Endothelial cell of umbilical vein (primary cell): ENCODE data around the gene RHEBL1. TPM values are rescaled to one million over a fixed set of nuclear protein-coding genes. Genes with fewer than 3 reads are reported as not detected.

ENCODE experiments used
- BruUV-seq: library from RNA; stranded (reverse); fragments of 400-500 nt; replicated peaks from 2 replicates; lab custom pipeline; 2021; lab: Mats Ljungman, UMichigan
- CTCF ChIA-PET: fragments of 300-600, 350-600 bp; sonication (Branson Sonifier 250); formaldehyde crosslinking; loops from one replicate; lab custom pipeline; 2021; ENCODE audit warnings: antibody characterized with exemption, inconsistent platforms; lab: Charles Lee
- POLR2A ChIA-PET: fragments of 300-600, 350-600 bp; sonication (Branson Sonifier 250); formaldehyde crosslinking; loops from one replicate; lab custom pipeline; 2021; ENCODE audit warnings: antibody characterized with exemption, inconsistent platforms; lab: Charles Lee
- DNase-seq: peaks from one replicate; pipeline ENCODE4 v3.0.0-alpha.2; 2011; ENCODE audit warnings: low read depth, low spot score
- FAIRE-seq: peaks from 2 replicates; lab custom pipeline; 2011; peaks lifted over from hg19 to GRCh38; lab: Jason Lieb, UNC
- H2AFZ ChIP-seq: 2 replicates; pipeline ENCODE4 v1.6.0; 2012; ENCODE audit warnings: low read depth, low read length, control low read depth, inconsistent platforms
- H3K27ac ChIP-seq: 2 replicates; pipeline ENCODE4 v1.5.1; 2011; ENCODE audit warnings: low read depth, mild to moderate bottlenecking, control low read depth, low read length, moderate library complexity; ENCODE audit not compliant: insufficient read depth
- H3K27me3 ChIP-seq, 2 experiments: 2 replicates each; pipeline versions ENCODE4 v1.6.0 to v1.6.1; 2011; ENCODE audit warnings: low read length in 2 of 2, mixed read lengths in 1 of 2; ENCODE audit not compliant: control insufficient read depth in 2 of 2, insufficient read depth in 2 of 2
- H3K36me3 ChIP-seq, 2 experiments: 2 replicates in 1 of 2; 3 replicates in 1 of 2; pipeline ENCODE4 v1.5.1; 2011; ENCODE audit warnings: low read length in 2 of 2, mild to moderate bottlenecking in 1 of 2, moderate library complexity in 1 of 2; ENCODE audit not compliant: control insufficient read depth in 2 of 2, insufficient read depth in 2 of 2; ENCODE audit errors: extremely low read depth in 1 of 2
- H3K4me1 ChIP-seq: 3 replicates; pipeline ENCODE4 v1.5.1; 2011; ENCODE audit warnings: mild to moderate bottlenecking, low read length; ENCODE audit not compliant: control insufficient read depth, insufficient read depth; ENCODE audit errors: extremely low read depth
- H3K4me2 ChIP-seq: 2 replicates; pipeline ENCODE4 v1.6.1; 2011; ENCODE audit warnings: low read length, control low read depth, mixed read lengths; ENCODE audit not compliant: insufficient read depth
- H3K4me3 ChIP-seq, 3 experiments: fragments of 200-600 bp in 1 of 3; sonication (generic), shearing (Covaris generic) in 1 of 3; replicated peaks in 1 of 3; 2 replicates each; pipeline ENCODE4 v1.5.1; 2011 to 2016; ENCODE audit warnings: control low read depth in 3 of 3, low read length in 3 of 3, mild to moderate bottlenecking in 2 of 3, inconsistent platforms in 1 of 3, low read depth in 1 of 3, moderate library complexity in 1 of 3; ENCODE audit not compliant: insufficient read depth in 1 of 3
- H3K79me2 ChIP-seq: 2 replicates; pipeline ENCODE4 v1.6.0; 2012; ENCODE audit warnings: low read length, inconsistent platforms; ENCODE audit not compliant: control insufficient read depth, insufficient read depth
- H3K9ac ChIP-seq: replicated peaks from 2 replicates; pipeline ENCODE3; 2011; ENCODE audit warnings: low read length, control low read depth; ENCODE audit not compliant: insufficient read depth; ENCODE audit errors: extremely low read depth
- H3K9me1 ChIP-seq: replicated peaks from 3 replicates; pipeline ENCODE4 v1.6.0; 2011; ENCODE audit warnings: mild to moderate bottlenecking, low read length; ENCODE audit not compliant: control insufficient read depth, insufficient read depth; ENCODE audit errors: extremely low read depth
- H3K9me3 ChIP-seq: replicated peaks from 2 replicates; pipeline ENCODE4 v1.5.1; 2012; ENCODE audit warnings: low read length, inconsistent platforms; ENCODE audit not compliant: control insufficient read depth, insufficient read depth
- H4K20me1 ChIP-seq: replicated peaks from 2 replicates; pipeline ENCODE3; 2011; ENCODE audit warnings: mild to moderate bottlenecking, low read length; ENCODE audit not compliant: control insufficient read depth, insufficient read depth; ENCODE audit errors: extremely low read depth
- CTCF ChIP-seq, 2 donors: IDR thresholded peaks; 1 replicate in 1 of 2; 2 replicates in 1 of 2; pipeline ENCODE4 v1.5.1; 2011; ENCODE audit warnings: low read length in 2 of 2, mild to moderate bottlenecking in 2 of 2, moderate library complexity in 2 of 2, control low read depth in 1 of 2, inconsistent platforms in 1 of 2, low read depth in 1 of 2; ENCODE audit not compliant: insufficient read depth in 1 of 2; ENCODE audit errors: extremely low read depth in 1 of 2
- EZH2 ChIP-seq: IDR thresholded peaks from 2 replicates; pipeline ENCODE4 v1.6.1; 2012; ENCODE audit warnings: borderline replicate concordance, low read depth, mild to moderate bottlenecking, moderate library complexity, low read length, inconsistent platforms; ENCODE audit not compliant: severe bottlenecking
- FOS ChIP-seq: IDR thresholded peaks from 2 replicates; pipeline ENCODE4 v1.6.1; 2011; ENCODE audit warnings: mild to moderate bottlenecking, low read length, moderate library complexity, borderline replicate concordance; ENCODE audit not compliant: insufficient read depth
- GATA2 ChIP-seq: IDR thresholded peaks from 2 replicates; pipeline ENCODE4 v1.7.0; 2011; ENCODE audit warnings: low read depth, mild to moderate bottlenecking, moderate library complexity, mixed read lengths, low read length; ENCODE audit not compliant: insufficient read length, insufficient read depth
- JUN ChIP-seq: IDR thresholded peaks from 2 replicates; pipeline ENCODE4 v1.6.1; 2011; ENCODE audit warnings: borderline replicate concordance, low read depth; ENCODE audit not compliant: insufficient read length, insufficient read depth
- MAX ChIP-seq: IDR thresholded peaks from 2 replicates; pipeline ENCODE4 v1.6.1; 2011; ENCODE audit not compliant: insufficient read depth, insufficient read length
- MYC ChIP-seq: IDR thresholded peaks from one replicate; pipeline ENCODE4 v1.6.1; 2011; ENCODE audit warnings: mild to moderate bottlenecking, low read depth, low read length
- POLR2A ChIP-seq: IDR thresholded peaks from 2 replicates; pipeline ENCODE4 v1.6.1; 2012; ENCODE audit warnings: low read depth, mild to moderate bottlenecking, control low read depth, low read length
- POLR2AphosphoS5 ChIP-seq: IDR thresholded peaks from 2 replicates; pipeline ENCODE4 v1.6.1; 2012; ENCODE audit warnings: low read depth, mild to moderate bottlenecking, control low read depth, low read length, moderate library complexity; ENCODE audit not compliant: insufficient read depth
- dilution Hi-C: fragments of 300-500 bp; cut with MboI; formaldehyde crosslinking; loops from one replicate; pipeline ENCODE4 v1.15.0; 2019; ENCODE audit warnings: low sequenced_read_pairs; ENCODE audit not compliant: extremely low pct_ligation_motif_present
- intact Hi-C: fragments of 100-400 bp; cut with micrococcal nuclease; formaldehyde crosslinking; loops from one replicate; pipeline ENCODE4 v1.10.0; 2022
- polyA plus RNA-seq, 4 experiments: library from polyadenylated mRNA; depleted of rRNA in 3 of 4; stranded (reverse) in 3 of 4; unstranded in 1 of 4; fragments of >200 nt; gene quantifications; 2 replicates each; pipeline versions ENCODE4 v1.2.1 to v1.2.3, GENCODE V29; 2011 to 2012; ENCODE audit warnings: missing spikeins in 1 of 4
- total RNA-seq: library from RNA; stranded (reverse); gene quantifications from 2 replicates; pipeline ENCODE4 v1.2.3, GENCODE V29; 2021

RHEBL1 gene
- total and polyA plus RNA-seq, 2 donors (not counting 3 experiments of a cell fraction or from before 2014, with no cell fraction given): 2.6 to 2.7 TPM

- BruUV-seq: no TSS peak
- no peak for FAIRE-seq
- ChIA-PET POLR2A (no interaction called here), CTCF (interaction anchor here (0.7 to 2.2 kb wide), 5 partner anchors 10 to 70 kb away, joined by 3 to 8 read pairs (median 4); no protein-coding TSS in a partner anchor)
- no peaks in the 10 kb centered on the region for H3K9me1 ChIP-seq
- H3K27ac ChIP-seq: no peak overlapping the region
- H3K36me3 ChIP-seq: peaks cover 40 to 78% of the 10 kb centered on the region in 2 experiments
- H3K9ac ChIP-seq: no peak overlapping the region
- intact Hi-C loops: no loop called here
- no peak for DNase-seq
- no peaks in the 10 kb centered on the region for H3K27me3 ChIP-seq
- no peak overlapping the region for H2AFZ ChIP-seq
- H3K9me3 ChIP-seq: no peaks in the 10 kb centered on the region
- no peak overlapping the region for H3K4me2 ChIP-seq
- H3K79me2 ChIP-seq: no peaks in the 10 kb centered on the region
- dilution Hi-C loops: no loop called here
- H4K20me1 ChIP-seq: no peaks in the 10 kb centered on the region
- H3K4me3 ChIP-seq: no peak overlapping the region
- TF ChIP-seq MYC (no peak), JUN (no peak), CTCF (IDR thresholded peaks at IDR 0.05; ENCODE audit: extremely low read depth in 1 of 2, insufficient read depth in 1 of 2, low read depth in 1 of 2, low read length in 2 of 2) (no peak), GATA2 (no peak)
- no peaks in the 10 kb centered on the region for H3K4me1 ChIP-seq
Observed at GRCh38 chr12:49030119-49030518, 39.7 kb downstream of the RHEBL1 start.

GRCh38 chr12:49028666-49029275 is 41.0 kb downstream of the RHEBL1 start:
- Histone ChIP-seq H3K4me2 (no peak overlapping the region), H3K36me3 (peaks cover 37 to 74% of the 10 kb centered on the region in 2 experiments), H3K9ac (no peak overlapping the region), H3K4me3 (no peak overlapping the region), H3K27ac (no peak overlapping the region), H3K27me3 (no peaks in the 10 kb centered on the region), H2AFZ (no peak overlapping the region), H3K79me2 (no peaks in the 10 kb centered on the region), H4K20me1 (no peaks in the 10 kb centered on the region), H3K9me3 (no peaks in the 10 kb centered on the region), H3K9me1 (no peaks in the 10 kb centered on the region), H3K4me1 (no peaks in the 10 kb centered on the region)
- dilution Hi-C loops: no loop called here
- CTCF ChIA-PET: interaction anchor here (1.1 to 2.2 kb wide), 4 partner anchors 9 to 17 kb away, joined by 4 to 8 read pairs (median 8); no protein-coding TSS in a partner anchor
- POLR2A ChIA-PET: no interaction called here
- FAIRE-seq: no peak
- DNase-seq: no peak
- BruUV-seq: no TSS peak
- no peak for TF ChIP-seq EZH2
- TF ChIP-seq GATA2: no peak
- TF ChIP-seq POLR2A: no peak
- TF ChIP-seq POLR2AphosphoS5: no peak
- no peak for TF ChIP-seq JUN
- TF ChIP-seq MAX: no peak
- no peak for TF ChIP-seq CTCF (IDR thresholded peaks at IDR 0.05; ENCODE audit: extremely low read depth in 1 of 2, insufficient read depth in 1 of 2, low read depth in 1 of 2, low read length in 2 of 2)
- TF ChIP-seq FOS: no peak
- TF ChIP-seq MYC: no peak
- intact Hi-C loops: no loop called here
